ENCODE data around the gene KHDC1L.
"Not testable (repeated sequence)": the region's sequence is repeated elsewhere in the genome, so short reads cannot be mapped to it uniquely, and the experiment has no call there.

DNA sequence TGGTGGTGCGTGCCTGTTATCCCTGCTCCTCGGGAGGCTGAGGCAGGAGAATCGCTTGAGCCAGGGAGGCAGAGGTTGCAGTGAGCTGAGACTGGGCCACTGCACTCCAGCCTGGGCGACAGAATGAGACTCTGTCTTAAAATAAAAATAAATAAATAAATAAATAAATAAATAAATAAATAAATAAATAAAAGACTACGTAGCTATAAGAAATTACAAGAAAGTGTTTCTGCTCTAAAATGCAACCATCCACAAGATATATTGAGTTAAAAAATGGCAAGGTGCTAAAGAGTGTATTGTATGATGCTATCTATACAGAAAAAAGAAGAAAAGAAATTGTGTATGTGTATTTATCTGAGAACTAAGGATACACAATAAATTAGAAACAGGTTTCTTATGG is 29.0 kb upstream of the KHDC1L start:
- not testable (repeated sequence) for TF ChIP-seq CSDC2 (CRISPR knock-in tag; IDR thresholded peaks at IDR 0.05); BACH2 (CRISPR knock-in tag; IDR thresholded peaks at IDR 0.05; ENCODE audit: borderline replicate concordance); ZC3H10 (CRISPR knock-in tag; IDR thresholded peaks at IDR 0.05); RARB (CRISPR knock-in tag; IDR thresholded peaks at IDR 0.05); TCF4 (CRISPR knock-in tag; IDR thresholded peaks at IDR 0.05; ENCODE audit: borderline replicate concordance); ZFP3 (CRISPR knock-in tag; IDR thresholded peaks at IDR 0.05); ARNTL (CRISPR knock-in tag; IDR thresholded peaks at IDR 0.05; ENCODE audit: borderline replicate concordance, low read depth); TOX (CRISPR knock-in tag; IDR thresholded peaks at IDR 0.05; ENCODE audit: borderline replicate concordance); OSR1 (CRISPR knock-in tag; IDR thresholded peaks at IDR 0.05); ZNF565 (CRISPR knock-in tag; conservative IDR thresholded peaks at IDR 0.05; ENCODE audit: low read depth)
- TF ChIP-seq, protein P1, sequence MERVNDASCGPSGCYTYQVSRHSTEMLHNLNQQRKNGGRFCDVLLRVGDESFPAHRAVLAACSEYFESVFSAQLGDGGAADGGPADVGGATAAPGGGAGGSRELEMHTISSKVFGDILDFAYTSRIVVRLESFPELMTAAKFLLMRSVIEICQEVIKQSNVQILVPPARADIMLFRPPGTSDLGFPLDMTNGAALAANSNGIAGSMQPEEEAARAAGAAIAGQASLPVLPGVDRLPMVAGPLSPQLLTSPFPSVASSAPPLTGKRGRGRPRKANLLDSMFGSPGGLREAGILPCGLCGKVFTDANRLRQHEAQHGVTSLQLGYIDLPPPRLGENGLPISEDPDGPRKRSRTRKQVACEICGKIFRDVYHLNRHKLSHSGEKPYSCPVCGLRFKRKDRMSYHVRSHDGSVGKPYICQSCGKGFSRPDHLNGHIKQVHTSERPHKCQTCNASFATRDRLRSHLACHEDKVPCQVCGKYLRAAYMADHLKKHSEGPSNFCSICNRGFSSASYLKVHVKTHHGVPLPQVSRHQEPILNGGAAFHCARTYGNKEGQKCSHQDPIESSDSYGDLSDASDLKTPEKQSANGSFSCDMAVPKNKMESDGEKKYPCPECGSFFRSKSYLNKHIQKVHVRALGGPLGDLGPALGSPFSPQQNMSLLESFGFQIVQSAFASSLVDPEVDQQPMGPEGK (CRISPR knock-in tag; IDR thresholded peaks at IDR 0.05; ENCODE audit: borderline replicate concordance) = not testable (repeated sequence)
- TF ChIP-seq, protein P2, sequence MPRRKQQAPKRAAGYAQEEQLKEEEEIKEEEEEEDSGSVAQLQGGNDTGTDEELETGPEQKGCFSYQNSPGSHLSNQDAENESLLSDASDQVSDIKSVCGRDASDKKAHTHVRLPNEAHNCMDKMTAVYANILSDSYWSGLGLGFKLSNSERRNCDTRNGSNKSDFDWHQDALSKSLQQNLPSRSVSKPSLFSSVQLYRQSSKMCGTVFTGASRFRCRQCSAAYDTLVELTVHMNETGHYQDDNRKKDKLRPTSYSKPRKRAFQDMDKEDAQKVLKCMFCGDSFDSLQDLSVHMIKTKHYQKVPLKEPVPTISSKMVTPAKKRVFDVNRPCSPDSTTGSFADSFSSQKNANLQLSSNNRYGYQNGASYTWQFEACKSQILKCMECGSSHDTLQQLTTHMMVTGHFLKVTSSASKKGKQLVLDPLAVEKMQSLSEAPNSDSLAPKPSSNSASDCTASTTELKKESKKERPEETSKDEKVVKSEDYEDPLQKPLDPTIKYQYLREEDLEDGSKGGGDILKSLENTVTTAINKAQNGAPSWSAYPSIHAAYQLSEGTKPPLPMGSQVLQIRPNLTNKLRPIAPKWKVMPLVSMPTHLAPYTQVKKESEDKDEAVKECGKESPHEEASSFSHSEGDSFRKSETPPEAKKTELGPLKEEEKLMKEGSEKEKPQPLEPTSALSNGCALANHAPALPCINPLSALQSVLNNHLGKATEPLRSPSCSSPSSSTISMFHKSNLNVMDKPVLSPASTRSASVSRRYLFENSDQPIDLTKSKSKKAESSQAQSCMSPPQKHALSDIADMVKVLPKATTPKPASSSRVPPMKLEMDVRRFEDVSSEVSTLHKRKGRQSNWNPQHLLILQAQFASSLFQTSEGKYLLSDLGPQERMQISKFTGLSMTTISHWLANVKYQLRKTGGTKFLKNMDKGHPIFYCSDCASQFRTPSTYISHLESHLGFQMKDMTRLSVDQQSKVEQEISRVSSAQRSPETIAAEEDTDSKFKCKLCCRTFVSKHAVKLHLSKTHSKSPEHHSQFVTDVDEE (CRISPR knock-in tag; IDR thresholded peaks at IDR 0.05) = not testable (repeated sequence)
- TF ChIP-seq, protein P3, sequence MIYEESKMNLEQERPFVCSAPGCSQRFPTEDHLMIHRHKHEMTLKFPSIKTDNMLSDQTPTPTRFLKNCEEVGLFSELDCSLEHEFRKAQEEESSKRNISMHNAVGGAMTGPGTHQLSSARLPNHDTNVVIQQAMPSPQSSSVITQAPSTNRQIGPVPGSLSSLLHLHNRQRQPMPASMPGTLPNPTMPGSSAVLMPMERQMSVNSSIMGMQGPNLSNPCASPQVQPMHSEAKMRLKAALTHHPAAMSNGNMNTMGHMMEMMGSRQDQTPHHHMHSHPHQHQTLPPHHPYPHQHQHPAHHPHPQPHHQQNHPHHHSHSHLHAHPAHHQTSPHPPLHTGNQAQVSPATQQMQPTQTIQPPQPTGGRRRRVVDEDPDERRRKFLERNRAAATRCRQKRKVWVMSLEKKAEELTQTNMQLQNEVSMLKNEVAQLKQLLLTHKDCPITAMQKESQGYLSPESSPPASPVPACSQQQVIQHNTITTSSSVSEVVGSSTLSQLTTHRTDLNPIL (CRISPR knock-in tag; IDR thresholded peaks at IDR 0.05; ENCODE audit: low read depth) = not testable (repeated sequence)

Measured in SK-N-SH treated with all-trans-retinoic acid at 6 μM for 48 hours (cell line).